TTC549 (cell line): ENCODE measurements around the gene BMP8A.
"Not testable (repeated sequence)": the region's sequence is repeated elsewhere in the genome, so short reads cannot be mapped to it uniquely, and the experiment has no call there.

Source experiments
- FAIRE-seq: peaks from 2 replicates; lab custom pipeline; 2012; peaks lifted over from hg19 to GRCh38; lab: Jason Lieb, UNC

BMP8A gene

GRCh38 chr1:39527190-39527579 lies 35.7 kb downstream of the BMP8A start:
- FAIRE-seq = not testable (repeated sequence)

- no peak for FAIRE-seq
Observed at GRCh38 chr1:39528082-39528481, 36.6 kb downstream of the BMP8A start.

GRCh38 chr1:39529901-39530535 lies 38.6 kb downstream of the BMP8A start:
- no peak for FAIRE-seq

- no peak for FAIRE-seq
Observed at GRCh38 chr1:39531526-39531925, 40.1 kb downstream of the BMP8A start.

- FAIRE-seq = no peak
Observed at GRCh38 chr1:39533442-39533841, 42.0 kb downstream of the BMP8A start.

GRCh38 chr1:39538531-39539251 lies 47.3 kb downstream of the BMP8A start:
- FAIRE-seq = no peak

GRCh38 chr1:39539252-39539790 lies 47.9 kb downstream of the BMP8A start:
- FAIRE-seq = peak; percentile 76

- FAIRE-seq = no peak
Observed at GRCh38 chr1:39540504-39541031, 49.1 kb downstream of the BMP8A start.

GRCh38 chr1:39542924-39543323 lies 51.5 kb downstream of the BMP8A start:
- no peak for FAIRE-seq

GRCh38 chr1:39544327-39544726 lies 52.9 kb downstream of the BMP8A start:
- no peak for FAIRE-seq

GRCh38 chr1:39545531-39545930 lies 54.1 kb downstream of the BMP8A start:
- no peak for FAIRE-seq

- no peak for FAIRE-seq
Observed at GRCh38 chr1:39554277-39554676, 62.8 kb downstream of the BMP8A start.

- FAIRE-seq = no peak
Observed at GRCh38 chr1:39561279-39561678, 69.8 kb downstream of the BMP8A start.

- no peak for FAIRE-seq
Observed at GRCh38 chr1:39562886-39563285, 71.5 kb downstream of the BMP8A start.

GRCh38 chr1:39563669-39564068 lies 72.2 kb downstream of the BMP8A start:
- no peak for FAIRE-seq

- FAIRE-seq = no peak
Observed at GRCh38 chr1:39564340-39564739, 72.9 kb downstream of the BMP8A start.

GRCh38 chr1:39564941-39565340 lies 73.5 kb downstream of the BMP8A start:
- no peak for FAIRE-seq

- FAIRE-seq = no peak
Observed at GRCh38 chr1:39566441-39567137, 75.2 kb downstream of the BMP8A start.

- FAIRE-seq = no peak
Observed at GRCh38 chr1:39567302-39567701, 75.9 kb downstream of the BMP8A start.

GRCh38 chr1:39568208-39568607 lies 76.8 kb downstream of the BMP8A start:
- no peak for FAIRE-seq

GRCh38 chr1:39569034-39569433 lies 77.6 kb downstream of the BMP8A start:
- no peak for FAIRE-seq

GRCh38 chr1:39570477-39571177 lies 79.2 kb downstream of the BMP8A start:
- FAIRE-seq = no peak

GRCh38 chr1:39571178-39571483 lies 79.7 kb downstream of the BMP8A start:
- FAIRE-seq = no peak
